Lung (tissue), 12 donors: ENCODE results near the gene CABLES1. TPM values are rescaled to one million over a fixed set of nuclear protein-coding genes. Genes with fewer than 3 reads are reported as not detected.

Experiments
- ATAC-seq: fragments of 200-7000 bp; cut with Tn5 transposase; one replicate; pipeline ENCODE4 v1.9.1; 2020; ENCODE audit warnings: moderate number of reproducible peaks; ENCODE audit not compliant: insufficient read depth, low FRiP score
- DNase-seq, 3 donors: peaks; one replicate each; pipeline ENCODE4 v3.0.0-alpha.2; 2013 to 2017
- H3K27ac ChIP-seq, 2 donors: one replicate each; pipeline ENCODE4 v1.5.1; 2013; ENCODE audit warnings: mild to moderate bottlenecking in 2 of 2, moderate library complexity in 2 of 2, control low read depth in 1 of 2, inconsistent platforms in 1 of 2, low read depth in 1 of 2, low read length in 1 of 2
- H3K27me3 ChIP-seq, 3 donors: one replicate each; pipeline ENCODE4 v1.5.1; 2013; ENCODE audit warnings: low read length in 2 of 3; ENCODE audit not compliant: control insufficient read depth in 3 of 3, insufficient read depth in 3 of 3
- H3K36me3 ChIP-seq, 4 donors: one replicate each; pipeline ENCODE4 v1.5.1; 2013; ENCODE audit warnings: low read length in 4 of 4, mild to moderate bottlenecking in 1 of 4, moderate library complexity in 1 of 4; ENCODE audit not compliant: control insufficient read depth in 4 of 4, insufficient read depth in 4 of 4
- H3K4me1 ChIP-seq, 5 donors: one replicate each; pipeline ENCODE4 v1.5.1; 2013; ENCODE audit warnings: low read length in 5 of 5, mild to moderate bottlenecking in 2 of 5, moderate library complexity in 1 of 5; ENCODE audit not compliant: control insufficient read depth in 5 of 5, insufficient read depth in 5 of 5
- H3K4me3 ChIP-seq: one replicate; pipeline ENCODE4 v1.5.1; 2013; ENCODE audit warnings: mild to moderate bottlenecking, control low read depth, moderate library complexity
- H3K9ac ChIP-seq, 2 donors: one replicate each; pipeline ENCODE4 v1.5.1; 2013; ENCODE audit warnings: low read length in 2 of 2, control low read depth in 1 of 2; ENCODE audit not compliant: insufficient read depth in 1 of 2
- H3K9me3 ChIP-seq, 4 donors: one replicate each; pipeline ENCODE4 v1.5.1; 2013; ENCODE audit warnings: low read length in 3 of 4, mild to moderate bottlenecking in 1 of 4, moderate library complexity in 1 of 4; ENCODE audit not compliant: control insufficient read depth in 4 of 4, insufficient read depth in 3 of 4
- WGBS, 2 donors: extraction: QIAGEN DNeasy Blood & Tissue Kit; methylation state at CpG; one replicate each; pipeline ENCODE4 v1.1.7; 2013; 5-methylcytosine and 5-hydroxymethylcytosine counted together
- polyA plus RNA-seq, 2 donors: library from polyadenylated mRNA; stranded (reverse); fragments of 200-250 nt; gene quantifications; one replicate each; pipeline ENCODE4 v1.2.1, GENCODE V29; 2013
- total RNA-seq, 2 donors: library from RNA; depleted of rRNA in 1 of 2; stranded (reverse); fragments of >200 nt in 1 of 2; gene quantifications; one replicate each; pipeline ENCODE4 v1.2.1, GENCODE V29; 2014 to 2021
- TF ChIP-seq, protein P1 (sequence below): IDR thresholded peaks from 2 replicates; pipeline ENCODE4 v1.5.1; 2012; ENCODE audit warnings: mild to moderate bottlenecking; ENCODE audit errors: control extremely low read depth, extremely low read depth
- donor health status: control.
- donor health status: control.
- donor health status: Bipolar disorder and iron deficiency.
- donor health status: healthy.
- donor health status: DM: yes; HTN: yes; CAD: no.

Gene CABLES1
- total and polyA plus RNA-seq, 4 donors: 4.2 to 32.6 (median 14.7) TPM

- Histone ChIP-seq H3K27ac (no peak overlapping the region), H3K36me3 (peaks cover 0 to 9% (median 4%) of the 10 kb centered on the region in 4 donors), H3K9me3 (no peaks in the 10 kb centered on the region), H3K27me3 (no peaks in the 10 kb centered on the region), H3K9ac (peak overlapping the region in 1 of 2 donors; percentile 30), H3K4me3 (no peak overlapping the region), H3K4me1 (peaks cover 0 to 50% (median 37%) of the 10 kb centered on the region in 5 donors)
- no peak for ATAC-seq
- TF ChIP-seq, protein P1, sequence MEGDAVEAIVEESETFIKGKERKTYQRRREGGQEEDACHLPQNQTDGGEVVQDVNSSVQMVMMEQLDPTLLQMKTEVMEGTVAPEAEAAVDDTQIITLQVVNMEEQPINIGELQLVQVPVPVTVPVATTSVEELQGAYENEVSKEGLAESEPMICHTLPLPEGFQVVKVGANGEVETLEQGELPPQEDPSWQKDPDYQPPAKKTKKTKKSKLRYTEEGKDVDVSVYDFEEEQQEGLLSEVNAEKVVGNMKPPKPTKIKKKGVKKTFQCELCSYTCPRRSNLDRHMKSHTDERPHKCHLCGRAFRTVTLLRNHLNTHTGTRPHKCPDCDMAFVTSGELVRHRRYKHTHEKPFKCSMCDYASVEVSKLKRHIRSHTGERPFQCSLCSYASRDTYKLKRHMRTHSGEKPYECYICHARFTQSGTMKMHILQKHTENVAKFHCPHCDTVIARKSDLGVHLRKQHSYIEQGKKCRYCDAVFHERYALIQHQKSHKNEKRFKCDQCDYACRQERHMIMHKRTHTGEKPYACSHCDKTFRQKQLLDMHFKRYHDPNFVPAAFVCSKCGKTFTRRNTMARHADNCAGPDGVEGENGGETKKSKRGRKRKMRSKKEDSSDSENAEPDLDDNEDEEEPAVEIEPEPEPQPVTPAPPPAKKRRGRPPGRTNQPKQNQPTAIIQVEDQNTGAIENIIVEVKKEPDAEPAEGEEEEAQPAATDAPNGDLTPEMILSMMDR: no peak
- WGBS, 2 donors: 85 to 86% methylated on average over 9 of the region's 9 CpGs
- DNase-seq: peak; percentile 70 to 94 (median 91)
Observed at GRCh38 chr18:23194997-23195957, 60.0 kb downstream of the CABLES1 start.

DNA sequence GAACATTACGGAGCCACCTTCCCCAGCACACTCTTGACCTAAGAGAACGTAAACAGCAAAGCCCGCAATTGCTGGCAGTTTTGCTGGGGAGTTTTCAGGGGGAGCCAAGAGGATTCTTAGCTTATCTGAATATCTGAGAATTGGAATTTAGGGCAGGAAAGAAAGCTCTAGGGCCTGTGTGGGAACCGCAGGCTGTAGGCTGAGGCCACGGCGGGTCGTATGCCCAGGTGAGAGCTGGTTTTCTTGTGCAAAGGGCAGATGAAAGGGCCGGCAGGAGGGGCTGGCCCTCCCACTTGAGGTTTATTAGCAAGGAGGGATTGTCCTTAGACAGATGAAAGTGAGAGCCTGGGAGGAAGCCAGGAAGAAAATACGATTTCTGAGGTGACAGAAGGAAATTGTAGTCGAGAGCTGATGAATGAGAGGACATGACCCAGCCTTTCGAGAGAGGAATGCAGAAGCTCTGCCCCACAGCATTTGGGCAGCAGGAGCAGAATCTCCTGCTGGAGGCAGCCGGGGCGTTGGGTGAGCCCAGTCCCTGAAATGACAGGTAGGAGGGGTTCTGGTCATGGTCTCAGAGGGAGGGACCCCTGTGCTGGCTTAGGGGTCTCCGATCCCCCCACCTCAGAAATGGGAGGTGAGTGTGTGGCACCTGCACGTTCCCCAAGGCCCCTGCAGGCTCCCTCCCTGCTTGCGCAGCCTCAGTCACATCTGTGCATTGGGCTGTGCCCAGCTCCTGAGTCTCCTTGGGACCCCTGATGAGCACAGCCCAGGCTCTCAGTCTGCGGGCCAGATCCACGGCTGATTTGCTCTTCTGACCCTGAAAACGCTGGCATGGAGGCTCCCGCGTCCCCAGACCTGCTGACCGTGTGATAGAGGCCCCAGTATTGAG is 61.1 kb downstream of the CABLES1 start:
- no peaks in the 10 kb centered on the region for H3K27me3 ChIP-seq
- DNase-seq (peak; percentile 52 to 78 (median 63)), ATAC-seq (peak; percentile 36)

GRCh38 chr18:23198217-23198845 is 63.0 kb downstream of the CABLES1 start:
- TF ChIP-seq, protein P1: no peak
- Histone ChIP-seq H3K27ac (no peak overlapping the region), H3K27me3 (no peaks in the 10 kb centered on the region), H3K9me3 (no peaks in the 10 kb centered on the region), H3K9ac (no peak overlapping the region), H3K4me1 (peaks cover 0 to 35% (median 28%) of the 10 kb centered on the region in 5 donors), H3K36me3 (peaks cover 0 to 9% (median 4%) of the 10 kb centered on the region in 4 donors), H3K4me3 (no peak overlapping the region)
- DNase-seq (no peak), ATAC-seq (no peak)
- 82 to 86% methylated on average over 5 of the region's 5 CpGs for WGBS, 2 donors

More for the DNA sequence above, 61.1 kb downstream of the CABLES1 start:
- no peaks in the 10 kb centered on the region for H3K9me3 ChIP-seq
- H3K4me3 ChIP-seq: no peak overlapping the region
- H3K9ac ChIP-seq: peak overlapping the region in 1 of 2 donors; percentile 30
- peaks cover 0 to 9% (median 4%) of the 10 kb centered on the region in 4 donors for H3K36me3 ChIP-seq
- H3K27ac ChIP-seq: peak overlapping the region in 1 of 2 donors; percentile 71
- H3K4me1 ChIP-seq: peaks cover 0 to 50% (median 37%) of the 10 kb centered on the region in 5 donors
- TF ChIP-seq, protein P1: no peak
- 67 to 78% methylated on average over 22 of the region's 22 CpGs for WGBS, 2 donors
